Activated naive CD4-positive, alpha-beta T cell treated with anti-CD3 and anti-CD28 coated beads, Interleukin-2, amount 10 ng/mL, durations not matched to agents 7 days and 5 days (primary cell): Measurements from ENCODE around the gene STBD1.
A peak's percentile ranks its signal among the peaks of the same experiment; 100 is the strongest.
"Not testable (repeated sequence)": the region's sequence is repeated elsewhere in the genome, so short reads cannot be mapped to it uniquely, and the experiment has no call there.

Experiments
- CTCF ChIA-PET: fragments of 350-600 bp; sonication (Branson Sonifier 250); formaldehyde crosslinking; loops from one replicate; lab custom pipeline; 2021; ENCODE audit warnings: antibody characterized with exemption; lab: Charles Lee
- DNase-seq: peaks from one replicate; pipeline ENCODE4 v3.0.0-alpha.2; 2020
- H3K27ac Mint-ChIP-seq: one replicate; pipeline ENCODE4 v1.8.0; 2021; ENCODE audit warnings: mild to moderate bottlenecking, moderate library complexity, mixed read lengths
- H3K27me3 Mint-ChIP-seq: one replicate; pipeline ENCODE4 v1.8.0; 2021; ENCODE audit warnings: mild to moderate bottlenecking, mixed read lengths
- H3K36me3 Mint-ChIP-seq: one replicate; pipeline ENCODE4 v1.8.0; 2021; ENCODE audit warnings: mixed read lengths
- H3K4me1 Mint-ChIP-seq: one replicate; pipeline ENCODE4 v1.8.0; 2021; ENCODE audit warnings: mixed read lengths
- H3K4me3 Mint-ChIP-seq: one replicate; pipeline ENCODE4 v1.8.0; 2021; ENCODE audit warnings: mild to moderate bottlenecking, moderate library complexity, mixed read lengths
- H3K9me3 Mint-ChIP-seq: one replicate; pipeline ENCODE4 v1.8.0; 2021; ENCODE audit warnings: mixed read lengths

Gene STBD1

DNA sequence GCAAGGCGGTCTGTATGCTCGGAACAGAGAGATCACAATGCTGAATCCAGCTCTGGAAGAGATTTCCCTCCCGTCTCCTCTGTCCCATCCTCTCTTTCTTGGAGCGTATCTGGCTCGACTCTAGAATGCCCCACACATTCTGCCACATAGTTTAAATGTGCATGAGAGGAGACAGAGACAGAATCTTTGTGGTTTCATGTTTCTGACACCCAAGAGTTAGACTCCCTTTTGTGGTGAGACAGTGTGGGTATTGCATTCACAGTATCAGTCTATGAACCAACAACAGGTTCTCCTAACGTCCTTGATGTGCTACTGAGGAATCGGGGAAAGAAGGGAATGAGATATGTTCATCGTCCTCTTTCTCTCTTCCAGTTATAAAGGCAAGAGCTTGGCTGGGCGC lies 29.7 kb upstream of the STBD1 start:
- Mint-ChIP-seq H3K4me3 (no peak overlapping the region), H3K27ac (no peak overlapping the region), H3K9me3 (no peaks in the 10 kb centered on the region), H3K27me3 (peaks cover 29% of the 10 kb centered on the region), H3K36me3 (no peaks in the 10 kb centered on the region), H3K4me1 (no peaks in the 10 kb centered on the region)
- CTCF ChIA-PET, result interaction anchor here (5.6 kb wide), 1 partner anchor 100 kb away, joined by 50 read pairs; no protein-coding TSS in a partner anchor
- no peak for DNase-seq

GRCh38 chr4:76277667-76278066 lies 28.9 kb upstream of the STBD1 start:
- H3K27me3 Mint-ChIP-seq, result peaks cover 29% of the 10 kb centered on the region
- no peak overlapping the region for H3K4me3 Mint-ChIP-seq
- no peaks in the 10 kb centered on the region for H3K9me3 Mint-ChIP-seq
- no peak for DNase-seq
- H3K4me1 Mint-ChIP-seq, result no peaks in the 10 kb centered on the region
- no peak overlapping the region for H3K27ac Mint-ChIP-seq
- CTCF ChIA-PET, result interaction anchor here (0.9 to 5.6 kb wide), 4 partner anchors 28 to 99 kb away, joined by 3 to 50 read pairs (median 8); no protein-coding TSS in a partner anchor
- no peaks in the 10 kb centered on the region for H3K36me3 Mint-ChIP-seq

DNA sequence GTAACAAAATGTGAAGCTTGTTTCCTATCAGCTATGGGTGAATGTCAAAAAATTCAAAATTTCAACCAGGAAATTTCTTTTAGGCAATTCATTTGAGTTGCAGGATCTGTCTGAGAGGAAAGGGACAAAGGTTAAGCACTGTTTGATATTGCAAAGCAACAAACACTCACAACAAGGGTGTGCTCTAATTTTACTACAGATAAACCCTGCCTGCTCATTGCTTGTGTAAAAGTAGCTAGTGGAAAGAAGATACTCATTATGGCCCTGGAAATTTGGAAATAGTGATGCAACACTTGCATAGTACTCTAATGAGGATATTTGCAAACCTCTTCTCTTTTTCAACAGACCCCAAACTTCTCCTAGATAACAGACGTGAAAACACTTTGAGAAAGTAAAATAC lies 27.9 kb upstream of the STBD1 start:
- H3K27me3 Mint-ChIP-seq, result peaks cover 29% of the 10 kb centered on the region
- no peaks in the 10 kb centered on the region for H3K4me1 Mint-ChIP-seq
- no peak overlapping the region for H3K27ac Mint-ChIP-seq
- H3K9me3 Mint-ChIP-seq, result no peaks in the 10 kb centered on the region
- H3K36me3 Mint-ChIP-seq, result no peaks in the 10 kb centered on the region
- CTCF ChIA-PET, result interaction anchor here (0.7 to 5.6 kb wide), 6 partner anchors 9 to 98 kb away, joined by 3 to 50 read pairs (median 3); no protein-coding TSS in a partner anchor
- no peak for DNase-seq
- H3K4me3 Mint-ChIP-seq, result no peak overlapping the region

GRCh38 chr4:76279462-76279861 lies 27.1 kb upstream of the STBD1 start:
- no peak overlapping the region for H3K27ac Mint-ChIP-seq
- H3K4me1 Mint-ChIP-seq, result no peaks in the 10 kb centered on the region
- no peaks in the 10 kb centered on the region for H3K36me3 Mint-ChIP-seq
- CTCF ChIA-PET, result interaction anchor here (0.7 to 5.6 kb wide), 4 partner anchors 10 to 112 kb away, joined by 3 to 50 read pairs (median 8); no protein-coding TSS in a partner anchor
- no peaks in the 10 kb centered on the region for H3K9me3 Mint-ChIP-seq
- H3K27me3 Mint-ChIP-seq, result peaks cover 29% of the 10 kb centered on the region
- DNase-seq, result peak; percentile 32
- H3K4me3 Mint-ChIP-seq, result no peak overlapping the region

GRCh38 chr4:76280488-76281441 lies 25.8 kb upstream of the STBD1 start:
- Mint-ChIP-seq H3K36me3 (no peaks in the 10 kb centered on the region), H3K4me1 (no peaks in the 10 kb centered on the region), H3K4me3 (no peak overlapping the region), H3K9me3 (no peaks in the 10 kb centered on the region), H3K27me3 (peaks cover 22% of the 10 kb centered on the region), H3K27ac (no peak overlapping the region)
- no peak for DNase-seq
- CTCF ChIA-PET, result interaction anchor here (1.1 to 5.6 kb wide), 2 partner anchors 96 to 101 kb away, joined by 4 to 50 read pairs; no protein-coding TSS in a partner anchor

GRCh38 chr4:76281594-76281993 lies 24.9 kb upstream of the STBD1 start:
- H3K27ac Mint-ChIP-seq, H3K36me3 Mint-ChIP-seq, H3K4me1 Mint-ChIP-seq, H3K9me3 Mint-ChIP-seq, DNase-seq, H3K4me3 Mint-ChIP-seq: not testable (repeated sequence)
- CTCF ChIA-PET, result interaction anchor here (1.1 to 5.6 kb wide), 2 partner anchors 95 to 102 kb away, joined by 4 to 50 read pairs; no protein-coding TSS in a partner anchor
- H3K27me3 Mint-ChIP-seq, result peaks cover 22% of the 10 kb centered on the region

GRCh38 chr4:76282941-76283689 lies 23.4 kb upstream of the STBD1 start:
- Mint-ChIP-seq H3K36me3 (no peaks in the 10 kb centered on the region), H3K27ac (no peak overlapping the region), H3K27me3 (peaks cover 20% of the 10 kb centered on the region), H3K4me3 (no peak overlapping the region), H3K9me3 (peaks cover 5% of the 10 kb centered on the region), H3K4me1 (no peaks in the 10 kb centered on the region)
- CTCF ChIA-PET, result no interaction called here
- DNase-seq, result no peak

- no peaks in the 10 kb centered on the region for H3K4me1 Mint-ChIP-seq
- no peak overlapping the region for H3K4me3 Mint-ChIP-seq
- DNase-seq, result no peak
- no peaks in the 10 kb centered on the region for H3K36me3 Mint-ChIP-seq
- H3K9me3 Mint-ChIP-seq, result peaks cover 5% of the 10 kb centered on the region
- no peak overlapping the region for H3K27ac Mint-ChIP-seq
- CTCF ChIA-PET, result no interaction called here
- peaks cover 16% of the 10 kb centered on the region for H3K27me3 Mint-ChIP-seq
Observed at GRCh38 chr4:76283900-76284299, 22.6 kb upstream of the STBD1 start.

DNA sequence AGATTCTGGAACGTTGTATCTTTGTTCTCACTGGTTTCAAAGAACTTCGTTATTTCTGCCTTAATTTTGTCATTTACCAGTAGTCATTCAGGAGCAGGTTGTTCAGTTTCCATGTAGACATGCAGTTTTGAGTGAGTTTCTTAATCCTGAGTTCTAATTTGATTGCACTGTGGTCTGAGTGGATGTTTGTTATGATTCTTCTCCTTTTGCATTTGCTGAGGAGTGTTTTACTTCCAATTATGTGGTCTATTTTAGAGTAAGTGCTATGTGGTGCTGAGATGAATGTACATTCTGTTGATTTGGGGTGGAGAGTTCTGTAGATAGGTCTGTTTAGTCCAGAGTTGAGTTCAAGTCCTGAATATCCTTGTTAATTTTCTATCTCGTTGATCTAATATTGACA lies 18.7 kb upstream of the STBD1 start:
- H3K9me3 Mint-ChIP-seq, DNase-seq, H3K4me1 Mint-ChIP-seq, H3K27ac Mint-ChIP-seq, H3K36me3 Mint-ChIP-seq, CTCF ChIA-PET, H3K4me3 Mint-ChIP-seq: not testable (repeated sequence)
- peaks cover 25% of the 10 kb centered on the region for H3K27me3 Mint-ChIP-seq

- H3K27ac Mint-ChIP-seq, result no peak overlapping the region
- CTCF ChIA-PET, result no interaction called here
- peaks cover 2% of the 10 kb centered on the region for H3K36me3 Mint-ChIP-seq
- no peak overlapping the region for H3K4me3 Mint-ChIP-seq
- H3K9me3 Mint-ChIP-seq, result peaks cover 13% of the 10 kb centered on the region
- H3K27me3 Mint-ChIP-seq, result peaks cover 27% of the 10 kb centered on the region
- DNase-seq, result no peak
- H3K4me1 Mint-ChIP-seq, result no peaks in the 10 kb centered on the region
Observed at GRCh38 chr4:76292730-76293129, 13.8 kb upstream of the STBD1 start.

DNA sequence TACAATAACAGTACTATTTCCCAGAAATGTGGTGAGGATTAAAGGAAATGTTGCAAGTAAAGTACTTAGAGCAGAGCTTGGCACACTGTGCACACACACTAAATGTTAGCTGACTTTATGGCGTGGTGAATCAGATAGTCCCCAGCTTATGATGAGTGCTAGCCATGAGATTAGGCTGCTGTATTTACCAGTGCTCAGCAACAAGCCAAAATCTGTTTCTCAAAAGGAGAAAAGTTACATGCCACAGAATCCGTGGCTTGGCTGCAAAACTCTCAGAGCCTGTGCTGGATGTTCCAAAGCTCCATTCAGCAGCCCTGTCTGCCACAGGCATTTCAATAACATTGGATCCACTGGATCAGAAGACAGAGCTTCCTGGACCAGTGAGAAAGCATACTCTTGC lies 12.8 kb upstream of the STBD1 start:
- Mint-ChIP-seq H3K27me3 (peaks cover 24% of the 10 kb centered on the region), H3K36me3 (peaks cover 8% of the 10 kb centered on the region), H3K4me1 (no peaks in the 10 kb centered on the region), H3K9me3 (peaks cover 21% of the 10 kb centered on the region), H3K27ac (no peak overlapping the region), H3K4me3 (no peak overlapping the region)
- CTCF ChIA-PET, result interaction anchor here (1.4 kb wide), 1 partner anchor 85 kb away, joined by 3 read pairs; no protein-coding TSS in a partner anchor
- no peak for DNase-seq

DNA sequence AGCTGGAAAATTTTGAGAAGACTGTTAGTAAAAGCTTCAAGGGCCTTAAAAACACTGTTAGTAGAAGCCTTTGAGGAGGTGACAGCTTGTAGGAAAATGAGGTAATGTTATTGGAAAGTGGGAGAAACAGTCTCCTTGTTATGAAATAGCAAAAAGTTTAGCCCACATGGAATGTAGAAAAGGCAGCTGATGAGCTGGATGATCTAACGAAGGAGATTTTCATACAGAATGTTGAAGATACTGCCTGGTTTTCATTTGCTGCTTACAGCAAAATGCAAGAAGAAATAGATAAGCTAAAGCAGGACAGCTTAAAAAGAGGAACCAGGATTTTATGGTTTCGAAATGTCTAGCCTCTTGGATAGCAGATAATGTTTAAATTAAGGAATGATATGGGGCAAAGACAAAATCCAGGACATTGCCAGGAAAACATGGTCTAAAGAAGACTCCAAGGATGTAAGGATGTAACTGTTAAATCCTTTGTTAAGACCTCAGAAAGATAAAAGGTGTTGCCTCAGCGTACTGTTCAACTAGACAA lies 10.2 kb upstream of the STBD1 start:
- DNase-seq, result no peak
- Mint-ChIP-seq H3K4me3 (no peak overlapping the region), H3K4me1 (peaks cover 17% of the 10 kb centered on the region), H3K36me3 (peaks cover 11% of the 10 kb centered on the region), H3K27me3 (peaks cover 16% of the 10 kb centered on the region), H3K27ac (no peak overlapping the region), H3K9me3 (peaks cover 25% of the 10 kb centered on the region)
- CTCF ChIA-PET, result interaction anchor here (1.5 kb wide), 1 partner anchor 10 kb away, joined by 6 read pairs; the partner anchor contains the start of gene STBD1

GRCh38 chr4:76298227-76298626 lies 8.3 kb upstream of the STBD1 start:
- peaks cover 14% of the 10 kb centered on the region for H3K36me3 Mint-ChIP-seq
- CTCF ChIA-PET, result no interaction called here
- H3K27me3 Mint-ChIP-seq, result peaks cover 19% of the 10 kb centered on the region
- peaks cover 25% of the 10 kb centered on the region for H3K9me3 Mint-ChIP-seq
- H3K4me3 Mint-ChIP-seq, result no peak overlapping the region
- H3K4me1 Mint-ChIP-seq, result peaks cover 34% of the 10 kb centered on the region
- no peak overlapping the region for H3K27ac Mint-ChIP-seq
- DNase-seq, result no peak

DNA sequence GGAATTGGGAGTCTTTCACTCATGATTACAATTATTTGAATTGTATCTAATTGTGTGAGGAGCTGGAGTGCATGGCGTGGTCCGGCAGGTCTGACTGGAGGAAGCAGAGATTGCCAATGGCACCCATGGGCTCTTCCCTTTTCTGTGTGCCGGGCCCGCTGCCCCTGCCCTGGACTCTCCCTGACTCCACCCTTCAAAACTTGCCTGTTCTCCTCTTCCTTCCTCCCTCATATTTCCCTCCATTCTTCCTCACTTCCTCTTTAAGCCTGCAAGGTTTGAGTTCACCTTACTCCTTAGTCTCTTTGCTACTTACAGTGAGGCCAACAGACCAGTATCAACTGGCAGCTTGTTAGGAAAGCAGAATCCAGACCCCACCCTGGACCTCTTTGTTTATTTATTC lies 6.5 kb upstream of the STBD1 start:
- no peak overlapping the region for H3K27ac Mint-ChIP-seq
- peaks cover 49% of the 10 kb centered on the region for H3K4me1 Mint-ChIP-seq
- H3K27me3 Mint-ChIP-seq, result peaks cover 12% of the 10 kb centered on the region
- peaks cover 14% of the 10 kb centered on the region for H3K36me3 Mint-ChIP-seq
- no peak for DNase-seq
- CTCF ChIA-PET, result interaction anchor here (2.1 kb wide), 1 partner anchor 78 kb away, joined by 6 read pairs; no protein-coding TSS in a partner anchor
- peaks cover 25% of the 10 kb centered on the region for H3K9me3 Mint-ChIP-seq
- H3K4me3 Mint-ChIP-seq, result no peak overlapping the region
